H54 (cell line): Measurements from ENCODE around the gene GUCY1A2.

Experiments
- DNase-seq: peaks from one replicate; pipeline ENCODE4 v3.0.0; 2011; ENCODE audit warnings: low spot score, mixed read lengths; ENCODE audit not compliant: insufficient read length
- FAIRE-seq: peaks from 3 replicates; lab custom pipeline; 2011; peaks lifted over from hg19 to GRCh38; lab: Jason Lieb, UNC
- POLR2A ChIP-seq: IDR thresholded peaks from 2 replicates; pipeline ENCODE4 v1.6.1; 2011; ENCODE audit warnings: low read depth, mild to moderate bottlenecking, low read length

Gene GUCY1A2

GRCh38 chr11:106695506-106695905 is 322.8 kb downstream of the GUCY1A2 start:
- DNase-seq (no peak), FAIRE-seq (no peak)
- no peak for TF ChIP-seq POLR2A

GRCh38 chr11:106694501-106694900 is 323.8 kb downstream of the GUCY1A2 start:
- TF ChIP-seq POLR2A: no peak
- FAIRE-seq: no peak
- no peak for DNase-seq

- DNase-seq (no peak), FAIRE-seq (no peak)
- TF ChIP-seq POLR2A: no peak
Measured at GRCh38 chr11:106691807-106692365, 326.4 kb downstream of the GUCY1A2 start.

- no peak for TF ChIP-seq POLR2A
- FAIRE-seq (no peak), DNase-seq (no peak)
Measured at GRCh38 chr11:106690923-106691322, 327.4 kb downstream of the GUCY1A2 start.

GRCh38 chr11:106684944-106685343 is 333.3 kb downstream of the GUCY1A2 start:
- DNase-seq: no peak
- TF ChIP-seq POLR2A: no peak
- no peak for FAIRE-seq

- FAIRE-seq (no peak), DNase-seq (no peak)
- no peak for TF ChIP-seq POLR2A
Measured at GRCh38 chr11:106683435-106683834, 334.8 kb downstream of the GUCY1A2 start.

- no peak for TF ChIP-seq POLR2A
- no peak for FAIRE-seq
- DNase-seq: no peak
Measured at GRCh38 chr11:106681435-106681834, 336.8 kb downstream of the GUCY1A2 start.

- DNase-seq: no peak
- no peak for TF ChIP-seq POLR2A
- FAIRE-seq: no peak
Measured at GRCh38 chr11:106679581-106679980, 338.7 kb downstream of the GUCY1A2 start.

- TF ChIP-seq POLR2A: no peak
- FAIRE-seq (no peak), DNase-seq (no peak)
Measured at GRCh38 chr11:106679181-106679580, 339.1 kb downstream of the GUCY1A2 start.

GRCh38 chr11:106670069-106670468 is 348.2 kb downstream of the GUCY1A2 start:
- no peak for FAIRE-seq
- no peak for TF ChIP-seq POLR2A
- no peak for DNase-seq

GRCh38 chr11:106668147-106668546 is 350.1 kb downstream of the GUCY1A2 start:
- no peak for FAIRE-seq
- DNase-seq: no peak
- no peak for TF ChIP-seq POLR2A

- FAIRE-seq (no peak), DNase-seq (no peak)
- no peak for TF ChIP-seq POLR2A
Measured at GRCh38 chr11:106656646-106657045, 361.6 kb downstream of the GUCY1A2 start.

GRCh38 chr11:106644824-106645223 is 373.5 kb downstream of the GUCY1A2 start:
- no peak for DNase-seq
- no peak for TF ChIP-seq POLR2A

GRCh38 chr11:106642331-106642730 is 375.9 kb downstream of the GUCY1A2 start:
- TF ChIP-seq POLR2A: no peak
- DNase-seq (no peak), FAIRE-seq (no peak)

More at GRCh38 chr11:106644824-106645223, 373.5 kb downstream of the GUCY1A2 start:
- FAIRE-seq: no peak

- TF ChIP-seq POLR2A: no peak
- DNase-seq: no peak
- FAIRE-seq: no peak
Measured at GRCh38 chr11:106632283-106632682, 386.0 kb downstream of the GUCY1A2 start.
